ENCODE results near the gene ZEB1. TPM values are rescaled to one million over a fixed set of nuclear protein-coding genes. Genes with fewer than 3 reads are reported as not detected.

ZEB1 gene
- total and polyA plus RNA-seq, 2 of the 8 experiments (the other 6 are each of a cell fraction or from before 2014, with no cell fraction given), result 0.08 to 0.15 TPM

- no peak for TF ChIP-seq HDAC2 (IDR thresholded peaks at IDR 0.05; ENCODE audit: borderline replicate concordance in 1 of 2, low read depth in 2 of 2, low read length in 2 of 2)
- TF ChIP-seq, protein P1, sequence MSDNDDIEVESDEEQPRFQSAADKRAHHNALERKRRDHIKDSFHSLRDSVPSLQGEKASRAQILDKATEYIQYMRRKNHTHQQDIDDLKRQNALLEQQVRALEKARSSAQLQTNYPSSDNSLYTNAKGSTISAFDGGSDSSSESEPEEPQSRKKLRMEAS (IDR thresholded peaks at IDR 0.05), result no peak
- TF ChIP-seq ZNF274 (IDR thresholded peaks at IDR 0.05; ENCODE audit: borderline replicate concordance, extremely low read depth, low read length), result no peak
- TF ChIP-seq POLR2A (IDR thresholded peaks at IDR 0.05; ENCODE audit: control extremely low read depth in 1 of 2, low read depth in 2 of 2, low read length in 2 of 2), result no peak
- no peak for TF ChIP-seq ASH2L (IDR thresholded peaks at IDR 0.05; ENCODE audit: low read length)
- no peak for TF ChIP-seq CHD1 (IDR thresholded peaks at IDR 0.05; ENCODE audit: low read depth, low read length)
Observed at GRCh38 chr10:31272841-31273240, 46.2 kb upstream of the ZEB1 start (continued).
